Stomach (tissue), 4 donors: ENCODE data around the gene TMPRSS15.
"Not testable (repeated sequence)": the region's sequence is repeated elsewhere in the genome, so short reads cannot be mapped to it uniquely, and the experiment has no call there.

Experiments
- POLR2AphosphoS5 ChIP-seq, 3 donors: sonication (generic); formaldehyde crosslinking; IDR thresholded peaks; one replicate each; pipeline ENCODE4 v1.6.1; 2016; ENCODE audit warnings: antibody characterized with exemption in 3 of 3
- TF ChIP-seq, protein P1 (sequence below), 7 experiments: fragments of 450-650 bp in 4 of 7; fragments of 200-600 bp in 3 of 7; sonication (generic) in 3 of 7; IDR thresholded peaks; one replicate each; pipeline ENCODE4 v1.5.1; 2016 to 2019; ENCODE audit warnings: antibody characterized with exemption in 7 of 7, control low read depth in 2 of 7, mild to moderate bottlenecking in 1 of 7

DNA sequence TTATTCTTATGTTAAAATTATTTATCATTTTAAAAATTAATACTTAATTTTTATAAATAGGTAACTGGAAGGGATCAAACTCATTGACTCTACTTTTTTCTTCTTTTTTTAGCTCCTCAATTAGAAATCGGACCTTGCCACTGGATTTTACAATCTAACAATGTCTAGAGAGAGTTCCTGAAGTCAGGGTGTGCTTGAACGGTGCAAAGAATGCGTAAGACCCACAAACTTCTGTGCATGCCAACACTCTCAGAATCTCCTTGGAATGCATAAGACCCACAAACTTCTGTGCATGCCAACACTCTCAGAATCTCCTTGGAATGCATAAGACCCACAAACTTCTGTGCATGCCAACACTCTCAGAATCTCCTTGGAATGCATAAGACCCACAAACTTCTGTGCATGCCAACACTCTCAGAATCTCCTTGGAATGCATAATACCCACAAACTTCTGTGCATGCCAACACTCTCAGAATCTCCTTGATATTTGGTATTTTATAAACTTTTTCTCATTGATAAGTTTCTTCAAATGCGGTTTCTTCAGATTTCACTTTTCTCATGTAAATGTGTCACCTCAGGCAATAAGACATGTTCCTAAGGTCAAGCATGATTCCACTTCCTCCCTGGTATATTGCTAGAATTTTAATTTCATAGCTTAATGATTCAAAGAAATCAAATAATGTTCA lies 20.5 kb downstream of the TMPRSS15 start:
- TF ChIP-seq, protein P1, sequence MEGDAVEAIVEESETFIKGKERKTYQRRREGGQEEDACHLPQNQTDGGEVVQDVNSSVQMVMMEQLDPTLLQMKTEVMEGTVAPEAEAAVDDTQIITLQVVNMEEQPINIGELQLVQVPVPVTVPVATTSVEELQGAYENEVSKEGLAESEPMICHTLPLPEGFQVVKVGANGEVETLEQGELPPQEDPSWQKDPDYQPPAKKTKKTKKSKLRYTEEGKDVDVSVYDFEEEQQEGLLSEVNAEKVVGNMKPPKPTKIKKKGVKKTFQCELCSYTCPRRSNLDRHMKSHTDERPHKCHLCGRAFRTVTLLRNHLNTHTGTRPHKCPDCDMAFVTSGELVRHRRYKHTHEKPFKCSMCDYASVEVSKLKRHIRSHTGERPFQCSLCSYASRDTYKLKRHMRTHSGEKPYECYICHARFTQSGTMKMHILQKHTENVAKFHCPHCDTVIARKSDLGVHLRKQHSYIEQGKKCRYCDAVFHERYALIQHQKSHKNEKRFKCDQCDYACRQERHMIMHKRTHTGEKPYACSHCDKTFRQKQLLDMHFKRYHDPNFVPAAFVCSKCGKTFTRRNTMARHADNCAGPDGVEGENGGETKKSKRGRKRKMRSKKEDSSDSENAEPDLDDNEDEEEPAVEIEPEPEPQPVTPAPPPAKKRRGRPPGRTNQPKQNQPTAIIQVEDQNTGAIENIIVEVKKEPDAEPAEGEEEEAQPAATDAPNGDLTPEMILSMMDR (IDR thresholded peaks at IDR 0.05): not testable (repeated sequence)
- TF ChIP-seq POLR2AphosphoS5 (IDR thresholded peaks at IDR 0.05): not testable (repeated sequence)
